Breast epithelium (tissue), 3 donors: ENCODE measurements around the gene KLK15.

Source experiments
- CTCF ChIP-seq, 3 donors: fragments of 450-650 bp; IDR thresholded peaks; one replicate each; pipeline ENCODE4 v1.5.1; 2016 to 2017; ENCODE audit warnings: antibody characterized with exemption in 3 of 3, mild to moderate bottlenecking in 3 of 3, moderate library complexity in 3 of 3
- POLR2A ChIP-seq: fragments of 450-650 bp; IDR thresholded peaks from one replicate; pipeline ENCODE4 v1.6.1; 2016; ENCODE audit warnings: antibody characterized with exemption, mild to moderate bottlenecking, moderate library complexity
- POLR2AphosphoS5 ChIP-seq, 3 donors: sonication (generic); formaldehyde crosslinking; IDR thresholded peaks; one replicate each; pipeline ENCODE4 v1.6.1; 2017; ENCODE audit warnings: antibody characterized with exemption in 3 of 3

GRCh38 chr19:50777830-50778303 is 55.5 kb downstream of the KLK15 start:
- no peak for TF ChIP-seq POLR2A
- no peak for TF ChIP-seq CTCF (IDR thresholded peaks at IDR 0.05)
- no peak for TF ChIP-seq POLR2AphosphoS5 (IDR thresholded peaks at IDR 0.05)
